ENCODE measurements around the gene HCRT.

DNA sequence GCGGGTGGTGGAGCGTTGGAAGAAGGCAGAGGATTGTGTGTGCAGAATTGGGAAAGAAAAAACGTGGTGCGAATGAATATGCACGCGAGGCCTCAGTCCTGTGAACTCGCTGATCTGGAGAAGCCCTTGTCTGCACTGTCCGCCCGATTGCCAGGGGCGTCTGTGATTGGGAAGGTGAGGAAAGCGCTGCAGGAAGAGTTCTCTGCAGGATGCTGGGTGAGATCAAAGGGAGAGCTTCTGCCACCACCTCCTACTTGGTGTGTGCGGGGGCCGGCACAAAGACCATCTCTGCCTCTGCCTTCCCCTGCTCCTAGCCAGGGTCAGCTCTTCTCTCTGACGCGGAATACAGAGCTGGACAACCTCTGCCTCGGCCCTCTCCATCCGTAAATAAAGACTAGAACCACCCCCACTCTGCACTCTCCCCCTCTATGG, 29.6 kb downstream of the HCRT start:
- no peak for TF ChIP-seq POLR2AphosphoS5 (IDR thresholded peaks at IDR 0.05; ENCODE audit: low read depth, low read length)
- no peak for TF ChIP-seq POLR2A (IDR thresholded peaks at IDR 0.05; ENCODE audit: low read depth, low read length)
- no peak for TF ChIP-seq TAF1 (IDR thresholded peaks at IDR 0.05; ENCODE audit: low read depth, low read length)
- no peak for TF ChIP-seq SPI1 (IDR thresholded peaks at IDR 0.05; ENCODE audit: low read depth, low read length)
- TF ChIP-seq PAX5 (IDR thresholded peaks at IDR 0.05; ENCODE audit: insufficient read depth, low read length, severe bottlenecking): no peak
- TF ChIP-seq POU2F2 (IDR thresholded peaks at IDR 0.05; ENCODE audit: low read depth, low read length): no peak

All from GM12891 (cell line).